Fibroblast of skin of abdomen (primary cell): ENCODE results near the gene STRN4.
"Not testable (repeated sequence)": the region's sequence is repeated elsewhere in the genome, so short reads cannot be mapped to it uniquely, and the experiment has no call there.

Experiments used
- DNase-seq: peaks from one replicate; pipeline ENCODE4 v3.0.0-alpha.2; 2013

The STRN4 gene

GRCh38 chr19:46712768-46713338 lies 33.4 kb downstream of the STRN4 start:
- not testable (repeated sequence) for DNase-seq

- DNase-seq: no peak
Measured at GRCh38 chr19:46710687-46711086, 35.6 kb downstream of the STRN4 start.

- peak; percentile 39 for DNase-seq
Measured at GRCh38 chr19:46704379-46705076, 41.7 kb downstream of the STRN4 start.

GRCh38 chr19:46700704-46701103 lies 45.5 kb downstream of the STRN4 start:
- DNase-seq: no peak

GRCh38 chr19:46698395-46699321 lies 47.6 kb downstream of the STRN4 start:
- DNase-seq: no peak

GRCh38 chr19:46697204-46697960 lies 48.9 kb downstream of the STRN4 start:
- DNase-seq: peak; percentile 71

- no peak for DNase-seq
Measured at GRCh38 chr19:46696866-46697203, 49.4 kb downstream of the STRN4 start.

- no peak for DNase-seq
Measured at GRCh38 chr19:46696052-46696451, 50.2 kb downstream of the STRN4 start.

GRCh38 chr19:46693760-46694159 lies 52.5 kb downstream of the STRN4 start:
- DNase-seq: no peak

- DNase-seq: no peak
Measured at GRCh38 chr19:46692918-46693722, 53.1 kb downstream of the STRN4 start.

- DNase-seq: no peak
Measured at GRCh38 chr19:46691948-46692347, 54.3 kb downstream of the STRN4 start.

- DNase-seq: no peak
Measured at GRCh38 chr19:46691104-46691503, 55.1 kb downstream of the STRN4 start.

- no peak for DNase-seq
Measured at GRCh38 chr19:46689358-46689757, 56.9 kb downstream of the STRN4 start.

GRCh38 chr19:46687438-46688145 lies 58.7 kb downstream of the STRN4 start:
- no peak for DNase-seq

GRCh38 chr19:46685189-46685588 lies 61.1 kb downstream of the STRN4 start:
- no peak for DNase-seq

- no peak for DNase-seq
Measured at GRCh38 chr19:46678110-46678732, 68.0 kb downstream of the STRN4 start.

GRCh38 chr19:46674416-46675178 lies 71.7 kb downstream of the STRN4 start:
- DNase-seq: no peak

GRCh38 chr19:46670813-46671212 lies 75.4 kb downstream of the STRN4 start:
- DNase-seq: peak; percentile 47
